Peyer's patch (tissue), 4 donors: ENCODE results near the gene FST. TPM values are rescaled to one million over a fixed set of nuclear protein-coding genes. Genes with fewer than 3 reads are reported as not detected.

Source experiments
- DNase-seq, 3 donors: peaks; one replicate each; pipeline ENCODE4 v3.0.0-alpha.2; 2017 to 2019
- H3K27ac ChIP-seq, 4 donors: fragments of 200-600 bp; sonication (generic); one replicate each; pipeline ENCODE4 v1.5.1; 2016 to 2019
- H3K27me3 ChIP-seq, 2 donors: fragments of 200-600 bp; sonication (generic); one replicate each; pipeline ENCODE4 v1.5.1; 2019
- H3K36me3 ChIP-seq, 3 donors: fragments of 200-600 bp; sonication (generic); one replicate each; pipeline ENCODE4 v1.5.1; 2016 to 2019
- H3K4me1 ChIP-seq, 4 donors: fragments of 200-600 bp; sonication (generic); one replicate each; pipeline ENCODE4 v1.5.1; 2016 to 2019
- H3K4me3 ChIP-seq, 4 donors: fragments of 200-600 bp; sonication (generic); 1 replicate in 3 of 4; 2 replicates in 1 of 4; pipeline ENCODE4 v1.5.1; 2016 to 2019; ENCODE audit warnings: mild to moderate bottlenecking in 1 of 4
- H3K9me3 ChIP-seq, 4 donors: fragments of 200-600 bp; sonication (generic); one replicate each; pipeline ENCODE4 v1.5.1; 2016 to 2019; ENCODE audit warnings: mild to moderate bottlenecking in 1 of 4
- CTCF ChIP-seq, 6 experiments: fragments of 450-650 bp in 4 of 6; fragments of 200-600 bp in 2 of 6; sonication (generic) in 1 of 6; IDR thresholded peaks; one replicate each; pipeline ENCODE4 v1.5.1; 2017 to 2019; ENCODE audit warnings: antibody characterized with exemption in 6 of 6, mild to moderate bottlenecking in 3 of 6, moderate library complexity in 1 of 6
- POLR2A ChIP-seq, 2 donors: fragments of 450-650 bp; IDR thresholded peaks; one replicate each; pipeline ENCODE4 v1.5.1; 2017; ENCODE audit warnings: antibody characterized with exemption in 2 of 2, mild to moderate bottlenecking in 2 of 2, moderate library complexity in 2 of 2
- total RNA-seq, 4 donors: library from RNA; depleted of rRNA; stranded (reverse); fragments of >200 nt; gene quantifications; one replicate each; pipeline ENCODE4 v1.1.0, GENCODE V29; 2016

Gene FST
- total RNA-seq, 4 donors from 2014 or later, result 3.5 to 47.0 (median 10.9) TPM

DNA sequence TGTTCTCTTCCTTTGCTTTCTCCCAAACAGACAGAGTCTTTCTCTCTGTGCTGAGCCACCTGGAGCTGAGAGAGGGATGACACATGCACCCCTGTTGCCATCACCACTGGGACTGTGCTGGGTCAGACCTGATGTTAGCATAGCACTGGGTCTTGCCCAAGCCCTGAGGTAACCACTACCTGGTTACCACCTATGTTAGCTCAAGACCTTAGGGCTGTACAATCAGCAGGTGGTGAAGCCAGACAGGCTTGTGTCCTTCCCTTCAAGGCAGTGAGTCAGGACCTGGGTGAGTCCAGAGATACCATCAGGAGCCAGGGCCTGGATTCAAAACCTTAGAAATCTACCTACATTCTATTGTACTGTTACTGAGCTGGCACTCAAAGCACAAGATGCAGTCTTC, 32.1 kb downstream of the FST start:
- Histone ChIP-seq H3K27me3 (no peaks in the 10 kb centered on the region), H3K4me3 (no peak overlapping the region), H3K4me1 (no peaks in the 10 kb centered on the region), H3K9me3 (peaks cover 0 to 7% (median 0%) of the 10 kb centered on the region in 4 donors), H3K36me3 (no peaks in the 10 kb centered on the region), H3K27ac (no peak overlapping the region)
- no peak for DNase-seq
- TF ChIP-seq POLR2A (IDR thresholded peaks at IDR 0.05), result no peak
- TF ChIP-seq CTCF (IDR thresholded peaks at IDR 0.05), result no peak

GRCh38 chr5:53515988-53516387, 35.6 kb downstream of the FST start:
- TF ChIP-seq POLR2A (IDR thresholded peaks at IDR 0.05) (no peak), CTCF (IDR thresholded peaks at IDR 0.05) (no peak)
- no peaks in the 10 kb centered on the region for H3K9me3 ChIP-seq
- DNase-seq, result no peak
- H3K4me1 ChIP-seq, result no peaks in the 10 kb centered on the region
- no peak overlapping the region for H3K27ac ChIP-seq
- H3K4me3 ChIP-seq, result no peak overlapping the region
- no peaks in the 10 kb centered on the region for H3K27me3 ChIP-seq
- H3K36me3 ChIP-seq, result no peaks in the 10 kb centered on the region

DNA sequence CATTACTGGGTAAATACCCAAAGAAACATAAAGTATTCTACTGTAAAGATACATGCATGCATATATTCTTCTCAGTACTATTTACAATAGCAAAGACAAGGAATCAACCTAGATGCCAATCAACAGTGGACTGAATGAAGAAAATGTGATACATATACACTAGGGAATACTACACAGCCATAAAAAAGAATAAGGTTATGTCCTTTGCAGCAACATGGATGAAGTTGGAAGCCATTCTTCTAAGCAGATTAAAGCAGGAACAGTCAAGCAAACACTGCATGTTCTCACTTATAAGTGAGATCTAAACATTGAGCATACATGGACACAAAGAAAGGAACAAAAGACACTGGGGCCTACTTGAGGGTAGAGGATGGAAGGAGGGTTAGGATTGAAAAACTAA, 40.4 kb downstream of the FST start:
- H3K27me3 ChIP-seq, result no peaks in the 10 kb centered on the region
- TF ChIP-seq CTCF (IDR thresholded peaks at IDR 0.05) (no peak), POLR2A (IDR thresholded peaks at IDR 0.05) (no peak)

More for the DNA sequence above, 40.4 kb downstream of the FST start:
- H3K27ac ChIP-seq, result no peak overlapping the region
- H3K36me3 ChIP-seq, result no peaks in the 10 kb centered on the region
- no peaks in the 10 kb centered on the region for H3K9me3 ChIP-seq
- no peak for DNase-seq
- H3K4me3 ChIP-seq, result no peak overlapping the region
- H3K4me1 ChIP-seq, result no peaks in the 10 kb centered on the region

Other genes starting within 250 kb of the FST start
- 10 to 100 TPM; 51.3 to 71.4 (median 63.1) TPM for gene NDUFS4, start 80.0 kb downstream of the FST start, total RNA-seq